BE2C (cell line): ENCODE data around the gene USF1.
"Not testable (repeated sequence)": the region's sequence is repeated elsewhere in the genome, so short reads cannot be mapped to it uniquely, and the experiment has no call there.

Experiments
- DNase-seq: peaks from one replicate; pipeline ENCODE4 v3.0.0-alpha.2; 2020
- H3K27me3 ChIP-seq: fragments of 250-450 bp; sonication (Bioruptor Pico); 2 replicates; pipeline ENCODE4 v1.5.1; 2020; ENCODE audit warnings: mild to moderate bottlenecking
- H3K36me3 ChIP-seq: fragments of 250-450 bp; sonication (Bioruptor Pico); 2 replicates; pipeline ENCODE4 v1.5.1; 2020; ENCODE audit warnings: mild to moderate bottlenecking
- H3K4me1 ChIP-seq: fragments of 250-450 bp; sonication (Bioruptor Pico); 2 replicates; pipeline ENCODE4 v1.5.1; 2020
- H3K4me3 ChIP-seq: 2 replicates; pipeline ENCODE4 v1.5.1; 2011; ENCODE audit warnings: low read depth, low read length
- H3K9me3 ChIP-seq: fragments of 250-450 bp; sonication (Bioruptor Pico); 2 replicates; pipeline ENCODE4 v1.5.1; 2020
- TF ChIP-seq, protein P1 (sequence below): IDR thresholded peaks from 2 replicates; pipeline ENCODE4 v1.5.1; 2012; ENCODE audit warnings: mild to moderate bottlenecking, low read depth, low read length

USF1 gene

GRCh38 chr1:161069241-161069640 is 23.5 kb upstream of the USF1 start:
- H3K36me3 ChIP-seq: no peaks in the 10 kb centered on the region
- TF ChIP-seq, protein P1, sequence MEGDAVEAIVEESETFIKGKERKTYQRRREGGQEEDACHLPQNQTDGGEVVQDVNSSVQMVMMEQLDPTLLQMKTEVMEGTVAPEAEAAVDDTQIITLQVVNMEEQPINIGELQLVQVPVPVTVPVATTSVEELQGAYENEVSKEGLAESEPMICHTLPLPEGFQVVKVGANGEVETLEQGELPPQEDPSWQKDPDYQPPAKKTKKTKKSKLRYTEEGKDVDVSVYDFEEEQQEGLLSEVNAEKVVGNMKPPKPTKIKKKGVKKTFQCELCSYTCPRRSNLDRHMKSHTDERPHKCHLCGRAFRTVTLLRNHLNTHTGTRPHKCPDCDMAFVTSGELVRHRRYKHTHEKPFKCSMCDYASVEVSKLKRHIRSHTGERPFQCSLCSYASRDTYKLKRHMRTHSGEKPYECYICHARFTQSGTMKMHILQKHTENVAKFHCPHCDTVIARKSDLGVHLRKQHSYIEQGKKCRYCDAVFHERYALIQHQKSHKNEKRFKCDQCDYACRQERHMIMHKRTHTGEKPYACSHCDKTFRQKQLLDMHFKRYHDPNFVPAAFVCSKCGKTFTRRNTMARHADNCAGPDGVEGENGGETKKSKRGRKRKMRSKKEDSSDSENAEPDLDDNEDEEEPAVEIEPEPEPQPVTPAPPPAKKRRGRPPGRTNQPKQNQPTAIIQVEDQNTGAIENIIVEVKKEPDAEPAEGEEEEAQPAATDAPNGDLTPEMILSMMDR: no peak
- peaks cover 3% of the 10 kb centered on the region for H3K27me3 ChIP-seq
- no peak overlapping the region for H3K4me3 ChIP-seq
- H3K9me3 ChIP-seq: no peaks in the 10 kb centered on the region
- H3K4me1 ChIP-seq: no peaks in the 10 kb centered on the region
- DNase-seq: no peak

DNA sequence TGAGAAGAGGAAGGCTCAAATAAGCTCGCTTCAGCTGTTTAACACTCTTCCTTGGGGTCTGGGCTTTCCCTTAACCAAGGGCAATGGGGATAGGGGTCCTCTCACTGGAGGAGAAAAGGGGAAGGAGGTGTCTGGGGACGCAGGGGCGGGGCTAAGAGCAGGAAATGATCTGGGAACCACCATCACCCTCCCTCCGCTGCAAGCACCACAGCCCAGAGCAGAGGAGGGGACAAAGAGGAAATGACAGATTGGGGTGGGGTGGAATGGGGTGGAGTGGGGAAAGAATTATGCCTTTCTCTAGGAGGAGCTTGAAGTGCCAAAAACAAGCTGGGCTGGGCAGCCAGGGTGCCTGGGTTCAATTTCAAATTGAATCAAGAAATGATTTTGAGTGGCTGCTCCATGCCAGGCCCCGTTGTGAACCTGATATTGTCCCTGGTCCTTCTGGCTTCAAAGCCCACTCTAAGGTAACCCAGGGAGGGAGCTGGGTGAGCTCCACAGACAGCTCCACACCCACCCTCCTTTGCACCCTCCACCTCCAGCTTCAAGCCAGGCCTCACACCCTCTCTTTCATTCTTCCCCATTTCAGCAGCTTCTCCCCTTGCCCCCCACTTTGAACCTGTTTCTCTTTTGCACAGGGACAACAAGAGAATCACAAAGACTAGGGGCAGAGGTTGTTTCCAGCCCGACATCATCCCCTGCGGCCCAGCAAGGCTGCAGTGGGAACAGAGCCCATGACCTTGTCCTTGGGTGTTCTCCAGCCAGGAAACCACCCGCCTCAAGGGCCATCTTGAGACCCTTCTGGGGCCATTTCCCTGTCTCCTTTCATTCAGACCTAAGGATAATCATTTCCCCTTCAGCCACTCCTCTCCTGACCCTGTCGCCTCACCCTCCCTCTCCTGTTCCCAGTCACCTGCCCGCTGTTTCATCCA is 22.8 kb upstream of the USF1 start:
- H3K27me3 ChIP-seq: peaks cover 7% of the 10 kb centered on the region
- H3K4me1 ChIP-seq: no peaks in the 10 kb centered on the region
- no peak for DNase-seq
- no peaks in the 10 kb centered on the region for H3K36me3 ChIP-seq
- H3K9me3 ChIP-seq: no peaks in the 10 kb centered on the region
- TF ChIP-seq, protein P1: no peak
- no peak overlapping the region for H3K4me3 ChIP-seq

GRCh38 chr1:161066694-161067093 is 20.9 kb upstream of the USF1 start:
- TF ChIP-seq, protein P1: no peak
- Histone ChIP-seq H3K27me3 (peaks cover 14% of the 10 kb centered on the region), H3K9me3 (no peaks in the 10 kb centered on the region), H3K4me3 (no peak overlapping the region), H3K36me3 (no peaks in the 10 kb centered on the region), H3K4me1 (no peaks in the 10 kb centered on the region)
- no peak for DNase-seq

- not testable (repeated sequence) for H3K36me3 ChIP-seq, DNase-seq, H3K4me1 ChIP-seq, H3K4me3 ChIP-seq, H3K9me3 ChIP-seq
- peaks cover 14% of the 10 kb centered on the region for H3K27me3 ChIP-seq
These were observed 19.9 kb upstream of the USF1 start for GRCh38 chr1:161065681-161066080.

- peaks cover 14% of the 10 kb centered on the region for H3K27me3 ChIP-seq
- not testable (repeated sequence) for H3K4me1 ChIP-seq, DNase-seq, H3K9me3 ChIP-seq, H3K4me3 ChIP-seq, H3K36me3 ChIP-seq
These were observed 18.2 kb upstream of the USF1 start for GRCh38 chr1:161063936-161064335.

GRCh38 chr1:161061419-161061818 is 15.6 kb upstream of the USF1 start:
- H3K4me3 ChIP-seq: no peak overlapping the region
- TF ChIP-seq, protein P1: no peak
- no peaks in the 10 kb centered on the region for H3K36me3 ChIP-seq
- H3K4me1 ChIP-seq: no peaks in the 10 kb centered on the region
- DNase-seq: no peak
- no peaks in the 10 kb centered on the region for H3K9me3 ChIP-seq
- H3K27me3 ChIP-seq: peaks cover 17% of the 10 kb centered on the region

DNA sequence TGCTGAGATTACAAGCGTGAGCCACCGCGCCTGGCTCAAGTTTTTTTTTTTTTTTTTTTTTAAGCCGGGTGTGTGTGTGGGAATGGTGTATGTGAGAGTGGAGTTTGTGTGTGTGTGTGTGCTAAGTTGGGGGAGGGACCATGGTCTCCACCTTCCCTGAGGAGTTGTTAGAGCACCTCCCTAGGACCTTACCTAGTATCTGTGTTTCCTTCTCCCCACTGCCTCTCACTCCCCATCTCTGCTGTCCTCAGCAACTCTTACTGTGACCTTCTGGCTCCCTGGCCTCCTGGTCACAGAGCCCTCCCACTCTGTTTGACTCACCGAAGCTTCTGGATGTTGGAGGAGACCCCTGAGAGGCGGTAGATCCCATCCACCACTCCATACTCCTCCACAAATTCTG is 13.5 kb upstream of the USF1 start:
- TF ChIP-seq, protein P1: no peak
- H3K36me3 ChIP-seq: no peaks in the 10 kb centered on the region
- H3K27me3 ChIP-seq: peaks cover 18% of the 10 kb centered on the region
- DNase-seq: no peak
- H3K9me3 ChIP-seq: no peaks in the 10 kb centered on the region
- H3K4me1 ChIP-seq: no peaks in the 10 kb centered on the region
- H3K4me3 ChIP-seq: no peak overlapping the region
